GM18951 (cell line): ENCODE results near the gene B4GALNT1.
"Not testable (repeated sequence)": the region's sequence is repeated elsewhere in the genome, so short reads cannot be mapped to it uniquely, and the experiment has no call there.

Experiments
- POLR2A ChIP-seq: IDR thresholded peaks from 4 replicates; pipeline ENCODE4 v1.6.1; 2011; ENCODE audit warnings: mild to moderate bottlenecking; ENCODE audit not compliant: insufficient read length, insufficient read depth; ENCODE audit errors: extremely low read depth
- in situ Hi-C: fragments of 300-500 bp; cut with MboI; formaldehyde crosslinking; loops from one replicate; pipeline ENCODE4 v1.12.0; 2022; ENCODE audit warnings: low sequenced_read_pairs, mixed read lengths, inconsistent platforms; ENCODE audit not compliant: unreplicated experiment

Gene B4GALNT1

GRCh38 chr12:57621497-57622292, 11.3 kb downstream of the B4GALNT1 start:
- in situ Hi-C loops = no loop called here

GRCh38 chr12:57620936-57621496, 12.0 kb downstream of the B4GALNT1 start:
- in situ Hi-C loops = no loop called here

More at GRCh38 chr12:57621497-57622292, 11.3 kb downstream of the B4GALNT1 start:
- no peak for TF ChIP-seq POLR2A

GRCh38 chr12:57620245-57620935, 12.6 kb downstream of the B4GALNT1 start:
- TF ChIP-seq POLR2A = no peak
- in situ Hi-C loops = no loop called here

More at GRCh38 chr12:57620936-57621496, 12.0 kb downstream of the B4GALNT1 start:
- no peak for TF ChIP-seq POLR2A

- in situ Hi-C loops = no loop called here
Measured at GRCh38 chr12:57619434-57620244, 13.4 kb downstream of the B4GALNT1 start.

GRCh38 chr12:57618966-57619433, 14.0 kb downstream of the B4GALNT1 start:
- TF ChIP-seq POLR2A = no peak
- in situ Hi-C loops = no loop called here

More at GRCh38 chr12:57619434-57620244, 13.4 kb downstream of the B4GALNT1 start:
- no peak for TF ChIP-seq POLR2A

GRCh38 chr12:57618431-57618830, 14.6 kb downstream of the B4GALNT1 start:
- in situ Hi-C loops = not testable (repeated sequence)

- TF ChIP-seq POLR2A = no peak
- in situ Hi-C loops = no loop called here
Measured at GRCh38 chr12:57617942-57618341, 15.1 kb downstream of the B4GALNT1 start.

GRCh38 chr12:57616383-57617101, 16.5 kb downstream of the B4GALNT1 start:
- in situ Hi-C loops = no loop called here
- no peak for TF ChIP-seq POLR2A

GRCh38 chr12:57615637-57616036, 17.4 kb downstream of the B4GALNT1 start:
- no peak for TF ChIP-seq POLR2A
- in situ Hi-C loops = no loop called here

- TF ChIP-seq POLR2A = no peak
- in situ Hi-C loops = no loop called here
Measured at GRCh38 chr12:57614948-57615500, 18.0 kb downstream of the B4GALNT1 start.

GRCh38 chr12:57614178-57614947, 18.6 kb downstream of the B4GALNT1 start:
- TF ChIP-seq POLR2A = no peak
- in situ Hi-C loops = no loop called here
